Brain microvascular endothelial cell (primary cell): Measurements from ENCODE around the gene PTP4A2.

Source experiments
- DNase-seq: peaks from one replicate; pipeline ENCODE4 v3.0.0-alpha.2; 2020
- H3K27ac ChIP-seq: fragments of 250-450 bp; sonication (Bioruptor Pico); 2 replicates; pipeline ENCODE4 v1.5.1; 2020; ENCODE audit warnings: mild to moderate bottlenecking, moderate library complexity
- H3K27me3 ChIP-seq: fragments of 250-450 bp; sonication (Bioruptor Pico); replicated peaks from 2 replicates; pipeline ENCODE4 v1.5.1; 2020; ENCODE audit warnings: mild to moderate bottlenecking
- H3K36me3 ChIP-seq: fragments of 250-450 bp; sonication (Bioruptor Pico); replicated peaks from 2 replicates; pipeline ENCODE4 v1.5.1; 2020; ENCODE audit warnings: mild to moderate bottlenecking
- H3K4me3 ChIP-seq: 2 replicates; pipeline ENCODE4 v1.5.1; 2011; ENCODE audit warnings: low read depth, mild to moderate bottlenecking, control low read depth, low read length, moderate library complexity
- in situ Hi-C: cut with HindIII; loops from 2 replicates; pipeline ENCODE4 v1.10.0; 2017; ENCODE audit warnings: low sequenced_read_pairs, low pct_ligation_motif_present
- TF ChIP-seq, protein P1 (sequence below): IDR thresholded peaks from 2 replicates; pipeline ENCODE4 v1.5.1; 2011; ENCODE audit warnings: low read depth, mild to moderate bottlenecking, moderate library complexity, low read length, control low read depth, inconsistent platforms; ENCODE audit errors: missing control alignments

Gene PTP4A2

DNA sequence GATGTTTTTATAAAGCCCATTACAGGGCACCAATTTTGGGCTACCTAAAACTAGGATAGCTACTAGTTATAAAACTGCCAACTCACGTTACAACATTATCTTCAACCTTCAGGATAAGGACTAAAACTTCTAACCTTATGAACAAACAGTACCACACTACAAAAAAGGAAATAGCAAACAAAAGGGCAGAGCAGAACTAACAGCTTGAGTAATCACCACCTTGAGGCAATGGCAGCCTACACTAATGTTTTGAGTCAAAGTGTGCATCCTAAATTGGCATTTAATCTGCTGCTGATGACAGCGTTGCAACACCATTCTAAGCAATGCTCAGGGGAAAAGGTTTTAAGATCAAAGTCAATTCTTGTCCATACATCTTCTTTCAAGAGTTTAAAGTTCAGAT lies 27.2 kb downstream of the PTP4A2 start:
- H3K36me3 ChIP-seq, result peaks cover 66% of the 10 kb centered on the region
- in situ Hi-C loops, result no loop called here
- TF ChIP-seq, protein P1, sequence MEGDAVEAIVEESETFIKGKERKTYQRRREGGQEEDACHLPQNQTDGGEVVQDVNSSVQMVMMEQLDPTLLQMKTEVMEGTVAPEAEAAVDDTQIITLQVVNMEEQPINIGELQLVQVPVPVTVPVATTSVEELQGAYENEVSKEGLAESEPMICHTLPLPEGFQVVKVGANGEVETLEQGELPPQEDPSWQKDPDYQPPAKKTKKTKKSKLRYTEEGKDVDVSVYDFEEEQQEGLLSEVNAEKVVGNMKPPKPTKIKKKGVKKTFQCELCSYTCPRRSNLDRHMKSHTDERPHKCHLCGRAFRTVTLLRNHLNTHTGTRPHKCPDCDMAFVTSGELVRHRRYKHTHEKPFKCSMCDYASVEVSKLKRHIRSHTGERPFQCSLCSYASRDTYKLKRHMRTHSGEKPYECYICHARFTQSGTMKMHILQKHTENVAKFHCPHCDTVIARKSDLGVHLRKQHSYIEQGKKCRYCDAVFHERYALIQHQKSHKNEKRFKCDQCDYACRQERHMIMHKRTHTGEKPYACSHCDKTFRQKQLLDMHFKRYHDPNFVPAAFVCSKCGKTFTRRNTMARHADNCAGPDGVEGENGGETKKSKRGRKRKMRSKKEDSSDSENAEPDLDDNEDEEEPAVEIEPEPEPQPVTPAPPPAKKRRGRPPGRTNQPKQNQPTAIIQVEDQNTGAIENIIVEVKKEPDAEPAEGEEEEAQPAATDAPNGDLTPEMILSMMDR, result no peak
- no peak overlapping the region for H3K27ac ChIP-seq
- no peaks in the 10 kb centered on the region for H3K27me3 ChIP-seq
- H3K4me3 ChIP-seq, result no peak overlapping the region
- DNase-seq, result no peak

DNA sequence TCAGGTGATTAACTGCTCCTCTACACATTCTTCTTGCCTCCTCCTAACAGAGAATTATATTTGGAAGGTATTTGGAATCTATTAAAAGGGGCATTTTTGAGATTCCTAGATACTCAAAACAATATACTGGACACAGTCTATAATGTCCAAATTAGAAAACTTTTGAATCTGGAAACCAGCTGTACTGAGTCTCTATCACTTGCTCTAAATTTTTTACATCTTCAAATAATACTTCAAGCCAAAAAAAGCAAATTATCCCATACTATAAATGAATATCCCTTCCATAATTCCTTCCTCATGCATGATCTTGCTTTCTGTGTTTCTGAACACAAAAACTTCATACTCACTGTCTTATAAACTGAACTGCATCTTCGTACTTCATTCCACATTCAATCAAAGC lies 28.5 kb downstream of the PTP4A2 start:
- H3K36me3 ChIP-seq, result peaks cover 69% of the 10 kb centered on the region
- no peak overlapping the region for H3K27ac ChIP-seq
- in situ Hi-C loops, result no loop called here
- TF ChIP-seq, protein P1, result no peak
- H3K27me3 ChIP-seq, result no peaks in the 10 kb centered on the region
- no peak for DNase-seq
- no peak overlapping the region for H3K4me3 ChIP-seq

DNA sequence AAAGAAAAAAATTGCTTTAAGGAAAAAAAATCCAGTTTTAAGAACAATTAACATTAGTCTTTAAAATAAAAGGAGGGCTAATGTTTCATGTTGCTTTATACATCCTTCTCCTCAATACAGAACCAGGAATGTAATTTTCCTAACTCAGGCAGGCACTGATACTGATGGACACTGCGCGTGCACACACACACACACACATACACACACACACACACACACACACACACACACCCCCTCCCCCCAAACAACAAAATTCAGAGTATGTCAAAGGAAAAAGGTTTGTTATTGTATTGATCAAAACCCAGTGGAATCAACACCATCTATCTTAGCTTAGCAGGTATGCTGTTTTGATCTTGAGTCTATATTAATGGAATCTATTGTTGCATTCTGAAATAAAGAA lies 31.6 kb downstream of the PTP4A2 start:
- Histone ChIP-seq H3K36me3 (peaks cover 57% of the 10 kb centered on the region), H3K27ac (no peak overlapping the region), H3K4me3 (no peak overlapping the region), H3K27me3 (no peaks in the 10 kb centered on the region)
- TF ChIP-seq, protein P1, result no peak
- no peak for DNase-seq
- in situ Hi-C loops, result no loop called here

DNA sequence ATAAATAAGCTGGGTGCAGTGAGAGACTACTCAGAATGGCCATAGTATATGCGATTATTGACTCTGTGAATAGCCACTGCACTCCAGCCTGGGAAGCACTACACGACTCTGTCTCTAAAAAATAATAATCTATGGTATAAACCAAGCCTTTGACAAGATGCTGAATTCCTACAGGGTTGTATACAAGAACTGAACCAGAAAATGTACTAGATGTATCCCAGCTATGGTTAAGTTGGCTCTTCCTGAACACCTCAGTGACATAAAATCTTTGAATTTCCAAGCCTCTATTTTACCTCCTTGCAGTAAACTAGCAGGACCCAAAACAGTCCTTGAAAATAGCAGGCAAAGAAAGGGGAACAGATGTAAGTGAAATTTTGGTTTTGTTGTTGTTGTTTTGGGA lies 32.5 kb downstream of the PTP4A2 start:
- in situ Hi-C loops, result no loop called here
- Histone ChIP-seq H3K27me3 (no peaks in the 10 kb centered on the region), H3K27ac (no peak overlapping the region), H3K36me3 (peaks cover 50% of the 10 kb centered on the region), H3K4me3 (no peak overlapping the region)
- TF ChIP-seq, protein P1, result no peak
- DNase-seq, result no peak

DNA sequence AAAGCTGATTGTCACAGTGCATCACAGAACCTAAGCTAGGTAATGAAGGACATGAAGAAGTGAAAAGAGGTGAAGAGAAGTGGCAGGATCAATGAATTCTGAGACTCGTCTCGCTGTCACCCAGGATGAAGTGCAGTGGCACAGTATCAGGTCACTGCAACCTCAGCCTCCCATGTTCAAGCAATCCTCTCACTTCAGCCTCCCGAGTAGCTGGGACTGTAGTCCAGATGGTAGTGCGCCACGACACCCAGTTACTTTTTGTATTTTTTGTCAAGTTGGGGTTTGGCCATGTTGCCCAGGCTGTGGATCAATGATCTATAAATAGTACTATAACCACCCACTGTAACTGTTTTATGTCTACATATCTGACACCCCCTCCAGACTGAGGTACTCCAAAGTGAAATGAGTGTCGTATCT lies 33.1 kb downstream of the PTP4A2 start:
- Histone ChIP-seq H3K4me3 (no peak overlapping the region), H3K27me3 (no peaks in the 10 kb centered on the region), H3K36me3 (peaks cover 44% of the 10 kb centered on the region), H3K27ac (no peak overlapping the region)
- in situ Hi-C loops, result no loop called here
- TF ChIP-seq, protein P1, result no peak
- no peak for DNase-seq

DNA sequence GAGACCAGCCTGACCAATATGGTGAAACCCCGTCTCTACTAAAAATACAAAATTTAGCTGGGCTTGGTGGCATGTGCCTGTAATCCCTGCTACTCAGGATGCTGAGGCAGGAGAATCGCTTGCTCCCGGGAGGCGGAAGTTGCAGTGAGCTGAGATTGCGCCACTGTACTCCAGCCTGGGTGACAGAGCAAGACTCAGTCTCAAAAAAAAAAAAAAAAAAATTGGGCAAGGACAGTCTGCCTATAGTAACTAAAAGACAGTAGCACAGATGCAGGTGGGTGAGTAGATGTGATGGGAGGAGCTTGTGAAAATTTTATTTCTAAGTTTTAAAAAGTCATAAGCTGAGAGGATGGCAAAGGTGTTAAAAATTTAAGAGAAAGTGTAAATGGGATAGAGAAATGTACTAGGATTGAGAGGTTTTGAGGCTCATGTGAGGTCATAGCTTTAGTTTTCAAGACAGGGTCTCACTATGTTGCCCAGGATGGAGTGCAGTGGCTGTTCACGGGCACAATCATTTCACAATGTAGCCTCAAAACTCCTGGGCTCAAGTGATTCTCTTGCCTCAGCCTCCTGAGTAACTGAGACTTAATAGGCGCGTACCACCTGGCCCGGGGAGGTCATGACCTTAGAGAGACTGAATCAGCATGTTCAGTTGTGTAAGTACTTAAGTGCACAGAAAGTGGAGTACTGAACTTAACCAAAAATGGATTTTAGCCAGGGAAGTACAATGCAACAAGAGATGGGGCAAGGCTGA lies 33.7 kb downstream of the PTP4A2 start:
- H3K27me3 ChIP-seq, result no peaks in the 10 kb centered on the region
- in situ Hi-C loops, result no loop called here
- TF ChIP-seq, protein P1, result no peak
- peaks cover 39% of the 10 kb centered on the region for H3K36me3 ChIP-seq
- H3K4me3 ChIP-seq, result no peak overlapping the region
- H3K27ac ChIP-seq, result no peak overlapping the region
- DNase-seq, result no peak
